Measurements from ENCODE around the gene LRTM2. TPM values are rescaled to one million over a fixed set of nuclear protein-coding genes. Genes with fewer than 3 reads are reported as not detected.

The LRTM2 gene
- total RNA-seq, 1 donor from 2014 or later: 14.6 TPM

DNA sequence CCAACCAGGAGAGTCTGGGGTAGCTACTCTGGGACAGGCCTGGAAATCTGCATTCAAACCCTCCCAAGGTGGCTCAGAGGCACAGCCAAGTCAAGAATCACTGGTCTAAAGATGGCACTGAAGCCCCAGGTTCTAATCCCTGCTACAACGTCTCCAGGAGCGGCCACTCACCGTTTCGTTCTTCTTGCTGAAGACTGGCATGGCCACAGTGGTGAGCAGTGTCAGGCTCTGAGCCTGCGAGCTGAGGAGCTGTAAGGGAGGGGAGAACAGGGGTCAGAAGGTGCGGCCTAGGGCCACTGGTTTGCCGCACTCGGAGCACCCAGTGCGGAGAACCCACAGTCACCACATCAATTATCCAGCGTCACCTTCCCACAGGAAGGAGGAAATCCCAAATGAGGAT, 59.3 kb downstream of the LRTM2 start:
- no peak overlapping the region for H3K4me3 Mint-ChIP-seq (ENCODE audit: unreplicated experiment)
- DNase-seq: no peak
- peaks cover 21% of the 10 kb centered on the region for H3K4me1 Mint-ChIP-seq (ENCODE audit: low read depth, unreplicated experiment)
- H3K27ac Mint-ChIP-seq (ENCODE audit: unreplicated experiment): no peak overlapping the region
- H3K9me3 Mint-ChIP-seq (ENCODE audit: unreplicated experiment): peaks cover 1% of the 10 kb centered on the region
- no peaks in the 10 kb centered on the region for H3K36me3 Mint-ChIP-seq (ENCODE audit: unreplicated experiment)
- peaks cover 6% of the 10 kb centered on the region for H3K27me3 Mint-ChIP-seq (ENCODE audit: unreplicated experiment)
- TF ChIP-seq, protein P1, sequence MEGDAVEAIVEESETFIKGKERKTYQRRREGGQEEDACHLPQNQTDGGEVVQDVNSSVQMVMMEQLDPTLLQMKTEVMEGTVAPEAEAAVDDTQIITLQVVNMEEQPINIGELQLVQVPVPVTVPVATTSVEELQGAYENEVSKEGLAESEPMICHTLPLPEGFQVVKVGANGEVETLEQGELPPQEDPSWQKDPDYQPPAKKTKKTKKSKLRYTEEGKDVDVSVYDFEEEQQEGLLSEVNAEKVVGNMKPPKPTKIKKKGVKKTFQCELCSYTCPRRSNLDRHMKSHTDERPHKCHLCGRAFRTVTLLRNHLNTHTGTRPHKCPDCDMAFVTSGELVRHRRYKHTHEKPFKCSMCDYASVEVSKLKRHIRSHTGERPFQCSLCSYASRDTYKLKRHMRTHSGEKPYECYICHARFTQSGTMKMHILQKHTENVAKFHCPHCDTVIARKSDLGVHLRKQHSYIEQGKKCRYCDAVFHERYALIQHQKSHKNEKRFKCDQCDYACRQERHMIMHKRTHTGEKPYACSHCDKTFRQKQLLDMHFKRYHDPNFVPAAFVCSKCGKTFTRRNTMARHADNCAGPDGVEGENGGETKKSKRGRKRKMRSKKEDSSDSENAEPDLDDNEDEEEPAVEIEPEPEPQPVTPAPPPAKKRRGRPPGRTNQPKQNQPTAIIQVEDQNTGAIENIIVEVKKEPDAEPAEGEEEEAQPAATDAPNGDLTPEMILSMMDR (IDR thresholded peaks at IDR 0.05; ENCODE audit: partially characterized antibody, unreplicated experiment): no peak

GRCh38 chr12:1880153-1880845, 59.9 kb downstream of the LRTM2 start:
- no peaks in the 10 kb centered on the region for H3K9me3 Mint-ChIP-seq (ENCODE audit: unreplicated experiment)
- H3K27ac Mint-ChIP-seq (ENCODE audit: unreplicated experiment): no peak overlapping the region
- no peak for DNase-seq
- H3K36me3 Mint-ChIP-seq (ENCODE audit: unreplicated experiment): no peaks in the 10 kb centered on the region
- TF ChIP-seq, protein P1 (IDR thresholded peaks at IDR 0.05; ENCODE audit: partially characterized antibody, unreplicated experiment): no peak
- no peak overlapping the region for H3K4me3 Mint-ChIP-seq (ENCODE audit: unreplicated experiment)
- H3K27me3 Mint-ChIP-seq (ENCODE audit: unreplicated experiment): peaks cover 5% of the 10 kb centered on the region
- H3K4me1 Mint-ChIP-seq (ENCODE audit: low read depth, unreplicated experiment): peaks cover 15% of the 10 kb centered on the region

DNA sequence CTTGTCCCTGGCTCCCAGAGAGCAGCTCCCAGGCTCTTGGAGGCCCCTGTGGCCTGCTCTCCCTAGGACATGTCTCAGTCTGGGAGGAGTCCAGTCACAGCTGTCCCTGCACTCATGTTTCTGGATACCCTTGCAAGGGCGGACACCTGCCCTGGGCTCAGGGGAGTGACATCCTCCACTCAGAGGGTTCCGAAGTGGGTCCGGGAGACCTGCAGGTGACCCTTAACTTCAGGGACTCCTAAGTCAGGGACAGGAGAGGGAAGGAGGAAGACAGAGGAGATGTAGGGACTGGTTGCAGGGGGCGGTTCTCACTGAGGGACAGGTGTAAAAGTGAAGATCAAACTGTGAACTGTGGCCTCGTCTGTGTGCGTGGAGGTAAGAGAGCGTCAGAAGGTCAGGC, 60.5 kb downstream of the LRTM2 start:
- no peak for DNase-seq
- H3K36me3 Mint-ChIP-seq (ENCODE audit: unreplicated experiment): no peaks in the 10 kb centered on the region
- TF ChIP-seq, protein P1 (IDR thresholded peaks at IDR 0.05; ENCODE audit: partially characterized antibody, unreplicated experiment): no peak
- no peak overlapping the region for H3K27ac Mint-ChIP-seq (ENCODE audit: unreplicated experiment)
- peaks cover 10% of the 10 kb centered on the region for H3K4me1 Mint-ChIP-seq (ENCODE audit: low read depth, unreplicated experiment)
- peaks cover 1% of the 10 kb centered on the region for H3K9me3 Mint-ChIP-seq (ENCODE audit: unreplicated experiment)
- H3K27me3 Mint-ChIP-seq (ENCODE audit: unreplicated experiment): peaks cover 3% of the 10 kb centered on the region
- no peak overlapping the region for H3K4me3 Mint-ChIP-seq (ENCODE audit: unreplicated experiment)

GRCh38 chr12:1881301-1881700, 60.9 kb downstream of the LRTM2 start:
- no peak overlapping the region for H3K4me3 Mint-ChIP-seq (ENCODE audit: unreplicated experiment)

DNA sequence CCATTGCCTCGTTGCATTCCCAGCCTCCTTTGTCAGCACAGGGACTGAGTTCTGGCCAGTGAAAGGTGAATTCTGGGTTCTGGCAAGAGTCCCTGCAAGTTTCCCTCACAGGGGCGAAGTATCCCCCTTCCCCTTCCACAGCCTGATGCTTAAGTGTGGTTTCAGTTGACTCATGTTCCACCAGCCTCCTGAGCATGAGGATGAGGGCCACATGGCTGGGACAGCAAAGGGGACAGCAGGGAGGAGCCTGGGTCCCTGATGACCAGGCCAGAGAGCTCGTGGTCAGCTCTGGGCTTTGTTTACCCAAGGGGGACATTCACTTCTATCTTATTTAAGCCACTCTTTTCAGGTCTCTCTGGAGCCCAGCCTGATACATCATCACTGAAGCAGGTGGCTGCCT, 61.6 kb downstream of the LRTM2 start:
- peaks cover 4% of the 10 kb centered on the region for H3K9me3 Mint-ChIP-seq (ENCODE audit: unreplicated experiment)
- no peak overlapping the region for H3K27ac Mint-ChIP-seq (ENCODE audit: unreplicated experiment)
- TF ChIP-seq, protein P1 (IDR thresholded peaks at IDR 0.05; ENCODE audit: partially characterized antibody, unreplicated experiment): no peak
- no peaks in the 10 kb centered on the region for H3K27me3 Mint-ChIP-seq (ENCODE audit: unreplicated experiment)
- H3K36me3 Mint-ChIP-seq (ENCODE audit: unreplicated experiment): no peaks in the 10 kb centered on the region
- no peak overlapping the region for H3K4me3 Mint-ChIP-seq (ENCODE audit: unreplicated experiment)
- H3K4me1 Mint-ChIP-seq (ENCODE audit: low read depth, unreplicated experiment): peaks cover 8% of the 10 kb centered on the region
- DNase-seq: no peak

More at GRCh38 chr12:1881301-1881700, 60.9 kb downstream of the LRTM2 start:
- no peaks in the 10 kb centered on the region for H3K36me3 Mint-ChIP-seq (ENCODE audit: unreplicated experiment)
- DNase-seq: no peak
- peaks cover 2% of the 10 kb centered on the region for H3K27me3 Mint-ChIP-seq (ENCODE audit: unreplicated experiment)
- H3K4me1 Mint-ChIP-seq (ENCODE audit: low read depth, unreplicated experiment): peaks cover 8% of the 10 kb centered on the region
- TF ChIP-seq, protein P1 (IDR thresholded peaks at IDR 0.05; ENCODE audit: partially characterized antibody, unreplicated experiment): no peak
- H3K27ac Mint-ChIP-seq (ENCODE audit: unreplicated experiment): no peak overlapping the region
- peaks cover 2% of the 10 kb centered on the region for H3K9me3 Mint-ChIP-seq (ENCODE audit: unreplicated experiment)
